Parathyroid adenoma (tissue), 2 donors: ENCODE data around the gene BRCC3.

Source experiments
- H2AFZ ChIP-seq: fragments of 300-600 bp; sonication (generic); one replicate; pipeline ENCODE4 v1.7.0; 2017; ENCODE audit warnings: antibody characterized with exemption, mild to moderate bottlenecking
- H3K27ac ChIP-seq: fragments of 300-600 bp; sonication (generic); one replicate; pipeline ENCODE4 v1.7.0; 2017
- H3K27me3 ChIP-seq: fragments of 300-600 bp; sonication (generic); one replicate; pipeline ENCODE4 v1.7.0; 2017; ENCODE audit warnings: low read length; ENCODE audit not compliant: control insufficient read depth, insufficient read depth
- H3K36me3 ChIP-seq: fragments of 300-600 bp; sonication (generic); one replicate; pipeline ENCODE4 v1.7.0; 2017; ENCODE audit warnings: low read length; ENCODE audit not compliant: control insufficient read depth, insufficient read depth
- H3K4me1 ChIP-seq: fragments of 300-600 bp; sonication (generic); one replicate; pipeline ENCODE4 v1.7.0; 2017; ENCODE audit warnings: control low read depth
- H3K4me2 ChIP-seq: fragments of 300-600 bp; sonication (generic); one replicate; pipeline ENCODE4 v1.7.0; 2017; ENCODE audit warnings: low read length
- H3K4me3 ChIP-seq: fragments of 300-600 bp; sonication (generic); one replicate; pipeline ENCODE4 v1.7.0; 2017; ENCODE audit warnings: low read depth, low read length
- H3K79me2 ChIP-seq: fragments of 300-600 bp; sonication (generic); one replicate; pipeline ENCODE4 v1.7.0; 2017; ENCODE audit warnings: control low read depth
- H3K9ac ChIP-seq: fragments of 300-600 bp; sonication (generic); one replicate; pipeline ENCODE4 v1.7.0; 2017; ENCODE audit warnings: mild to moderate bottlenecking
- H3K9me3 ChIP-seq: fragments of 300-600 bp; sonication (generic); one replicate; pipeline ENCODE4 v1.7.0; 2017; ENCODE audit warnings: low read length; ENCODE audit not compliant: control insufficient read depth
- CTCF ChIP-seq: fragments of 300-600 bp; sonication (generic); IDR thresholded peaks from one replicate; pipeline ENCODE4 v1.7.0; 2017; ENCODE audit warnings: antibody characterized with exemption, mild to moderate bottlenecking
- donor health status: primary hyperparathyroidism.

BRCC3 gene

GRCh38 chrX:155056471-155056870 lies 14.8 kb upstream of the BRCC3 start:
- H3K79me2 ChIP-seq: no peaks in the 10 kb centered on the region
- no peak overlapping the region for H3K4me2 ChIP-seq
- no peak for TF ChIP-seq CTCF
- no peak overlapping the region for H3K27ac ChIP-seq
- no peak overlapping the region for H2AFZ ChIP-seq
- H3K4me1 ChIP-seq: no peaks in the 10 kb centered on the region
- no peak overlapping the region for H3K4me3 ChIP-seq
- no peaks in the 10 kb centered on the region for H3K9me3 ChIP-seq
- H3K27me3 ChIP-seq: no peaks in the 10 kb centered on the region
- H3K36me3 ChIP-seq: no peaks in the 10 kb centered on the region
- H3K9ac ChIP-seq: no peak overlapping the region

GRCh38 chrX:155056877-155057792 lies 14.2 kb upstream of the BRCC3 start:
- Histone ChIP-seq H3K27me3 (no peaks in the 10 kb centered on the region), H3K4me1 (no peaks in the 10 kb centered on the region), H3K9me3 (no peaks in the 10 kb centered on the region), H3K4me2 (no peak overlapping the region), H3K36me3 (no peaks in the 10 kb centered on the region), H3K4me3 (no peak overlapping the region), H3K9ac (no peak overlapping the region), H3K27ac (no peak overlapping the region), H2AFZ (peak overlapping the region; percentile 23), H3K79me2 (no peaks in the 10 kb centered on the region)
- peak; percentile 71 for TF ChIP-seq CTCF

- Histone ChIP-seq H3K27ac (no peak overlapping the region), H3K9me3 (no peaks in the 10 kb centered on the region), H3K79me2 (no peaks in the 10 kb centered on the region), H3K9ac (no peak overlapping the region), H2AFZ (no peak overlapping the region), H3K4me2 (no peak overlapping the region), H3K4me3 (no peak overlapping the region), H3K36me3 (no peaks in the 10 kb centered on the region), H3K27me3 (no peaks in the 10 kb centered on the region), H3K4me1 (no peaks in the 10 kb centered on the region)
- TF ChIP-seq CTCF: no peak
Measured at GRCh38 chrX:155061760-155062159, 9.5 kb upstream of the BRCC3 start.

- Histone ChIP-seq H3K36me3 (no peaks in the 10 kb centered on the region), H3K4me1 (peaks cover 4% of the 10 kb centered on the region), H3K4me2 (no peak overlapping the region), H3K9me3 (no peaks in the 10 kb centered on the region), H3K27ac (no peak overlapping the region), H3K79me2 (peaks cover 2% of the 10 kb centered on the region), H3K27me3 (no peaks in the 10 kb centered on the region), H2AFZ (no peak overlapping the region), H3K4me3 (no peak overlapping the region), H3K9ac (no peak overlapping the region)
- TF ChIP-seq CTCF: no peak
Measured at GRCh38 chrX:155065035-155065734, 6.1 kb upstream of the BRCC3 start.
